IMR-90 (cell line): ENCODE results near the gene ABL1. TPM values are rescaled to one million over a fixed set of nuclear protein-coding genes. Genes with fewer than 3 reads are reported as not detected.
A peak's percentile ranks its signal among the peaks of the same experiment; 100 is the strongest.

Experiments used
- ATAC-seq: fragments of 200-7000 bp; cut with Tn5 transposase; 2 replicates; pipeline ENCODE4 v1.9.1; 2020; ENCODE audit warnings: low read depth, mild to moderate bottlenecking, moderate library complexity
- BruUV-seq: library from RNA; stranded (reverse); fragments of 400-500 nt; replicated peaks from 2 replicates; lab custom pipeline; 2021; lab: Mats Ljungman, UMichigan
- CTCF ChIA-PET: fragments of 300-600 bp; formaldehyde crosslinking; extraction: SDS; loops from one replicate; lab custom pipeline; 2021; ENCODE audit warnings: antibody characterized with exemption; lab: Yijun Ruan, JAX
- POLR2A ChIA-PET: fragments of 300-600 bp; sonication (Branson Sonifier 250); formaldehyde crosslinking; loops from one replicate; lab custom pipeline; 2022; ENCODE audit warnings: antibody characterized with exemption; ENCODE audit not compliant: unreplicated experiment; lab: Charles Lee
- DNase-seq: peaks from one replicate; pipeline ENCODE4 v3.0.0; 2013
- H2AFZ ChIP-seq: replicated peaks from 2 replicates; pipeline ENCODE3; 2013; ENCODE audit warnings: low read length, mild to moderate bottlenecking; ENCODE audit not compliant: poor library complexity
- H2AK5ac ChIP-seq: 2 replicates; pipeline ENCODE4 v1.6.1; 2013; ENCODE audit warnings: low read depth, low read length, inconsistent platforms
- H2AK9ac ChIP-seq: replicated peaks from 2 replicates; pipeline ENCODE3; 2013; ENCODE audit warnings: mild to moderate bottlenecking, low read depth, low read length, moderate library complexity; ENCODE audit not compliant: poor library complexity
- H2BK120ac ChIP-seq: 2 replicates; pipeline ENCODE4 v1.6.1; 2013; ENCODE audit warnings: low read depth, low read length, inconsistent platforms
- H2BK15ac ChIP-seq: 3 replicates; pipeline ENCODE4 v1.6.1; 2013; ENCODE audit warnings: low read depth, low read length, inconsistent platforms
- H2BK20ac ChIP-seq: 2 replicates; pipeline ENCODE4 v1.6.1; 2013; ENCODE audit warnings: low read depth, mild to moderate bottlenecking, inconsistent platforms, low read length, moderate library complexity
- H2BK5ac ChIP-seq: 2 replicates; pipeline ENCODE4 v1.6.1; 2013; ENCODE audit warnings: mild to moderate bottlenecking, low read depth, low read length, inconsistent platforms; ENCODE audit not compliant: poor library complexity, severe bottlenecking
- H3K14ac ChIP-seq: replicated peaks from 2 replicates; pipeline ENCODE4 v1.6.1; 2013; ENCODE audit warnings: low read depth, low read length, inconsistent platforms
- H3K18ac ChIP-seq: 2 replicates; pipeline ENCODE4 v1.6.1; 2013; ENCODE audit warnings: low read depth, low read length, control low read depth
- H3K23ac ChIP-seq: 2 replicates; pipeline ENCODE4 v1.6.1; 2013; ENCODE audit warnings: low read depth, low read length, inconsistent platforms
- H3K27ac ChIP-seq: 2 replicates; pipeline ENCODE4 v1.5.1; 2013; ENCODE audit warnings: mild to moderate bottlenecking, control low read depth, low read length; ENCODE audit not compliant: insufficient read depth
- H3K27me3 ChIP-seq: 2 replicates; pipeline ENCODE4 v1.6.1; 2013; ENCODE audit warnings: low read length; ENCODE audit not compliant: control insufficient read depth, insufficient read depth
- H3K36me3 ChIP-seq: 2 replicates; pipeline ENCODE4 v1.6.1; 2013; ENCODE audit warnings: low read length, mixed read lengths; ENCODE audit not compliant: control insufficient read depth, insufficient read depth
- H3K4ac ChIP-seq: 2 replicates; pipeline ENCODE4 v1.6.1; 2013; ENCODE audit warnings: low read depth, low read length, inconsistent platforms
- H3K4me1 ChIP-seq: 2 replicates; pipeline ENCODE4 v1.6.1; 2013; ENCODE audit warnings: low read length, mixed read lengths; ENCODE audit not compliant: control insufficient read depth, insufficient read depth
- H3K4me2 ChIP-seq: 2 replicates; pipeline ENCODE4 v1.6.1; 2013; ENCODE audit warnings: low read depth, mild to moderate bottlenecking, control low read depth, low read length, moderate library complexity
- H3K4me3 ChIP-seq: 2 replicates; pipeline ENCODE4 v1.5.1; 2013; ENCODE audit warnings: low read depth, mild to moderate bottlenecking, control low read depth, low read length, moderate library complexity; ENCODE audit not compliant: insufficient read depth
- H3K56ac ChIP-seq: 2 replicates; pipeline ENCODE4 v1.6.1; 2013; ENCODE audit warnings: low read length, inconsistent platforms; ENCODE audit not compliant: insufficient read depth; ENCODE audit errors: extremely low read depth
- H3K79me1 ChIP-seq, 2 experiments: 2 replicates each; pipeline ENCODE4 v1.6.1; 2013; ENCODE audit warnings: low read length in 2 of 2, inconsistent platforms in 1 of 2, low read depth in 1 of 2
- H3K9ac ChIP-seq: 2 replicates; pipeline ENCODE4 v1.6.1; 2013; ENCODE audit warnings: low read depth, low read length, control low read depth
- H3K9me1 ChIP-seq: 2 replicates; pipeline ENCODE4 v1.6.1; 2013; ENCODE audit warnings: low read length, inconsistent platforms; ENCODE audit not compliant: insufficient read depth
- H3K9me3 ChIP-seq: 2 replicates; pipeline ENCODE4 v1.6.1; 2013; ENCODE audit warnings: low read length; ENCODE audit not compliant: control insufficient read depth, insufficient read depth
- H4K20me1 ChIP-seq: 2 replicates; pipeline ENCODE4 v1.6.1; 2013; ENCODE audit warnings: low read length, inconsistent platforms; ENCODE audit not compliant: insufficient read depth
- H4K5ac ChIP-seq: 2 replicates; pipeline ENCODE4 v1.6.1; 2013; ENCODE audit warnings: mild to moderate bottlenecking, low read depth, low read length, control low read depth
- H4K8ac ChIP-seq, 2 experiments: 2 replicates each; pipeline ENCODE4 v1.6.1; 2013; ENCODE audit warnings: low read depth in 2 of 2, low read length in 2 of 2, control low read depth in 1 of 2, inconsistent platforms in 1 of 2
- H4K91ac ChIP-seq: 2 replicates; pipeline ENCODE4 v1.6.1; 2013; ENCODE audit warnings: low read depth, low read length, inconsistent platforms; ENCODE audit not compliant: insufficient read depth
- BHLHE40 ChIP-seq: fragments of 150-350 bp; IDR thresholded peaks from 2 replicates; pipeline ENCODE4 v1.6.1; 2016; ENCODE audit warnings: mild to moderate bottlenecking, low read depth, low read length
- CEBPB ChIP-seq: IDR thresholded peaks from 2 replicates; pipeline ENCODE4 v1.6.1; 2012; ENCODE audit warnings: low read depth, low read length, improper control_type of control experiment
- CHD1 ChIP-seq: IDR thresholded peaks from 2 replicates; pipeline ENCODE4 v1.6.1; 2012; ENCODE audit warnings: low read depth, low read length, improper control_type of control experiment
- CTCF ChIP-seq: conservative IDR thresholded peaks from 2 replicates; pipeline ENCODE4 v1.5.1; 2012; ENCODE audit warnings: mild to moderate bottlenecking, low read depth, low read length, improper control_type of control experiment
- ELK1 ChIP-seq: fragments of 150-350 bp; IDR thresholded peaks from 2 replicates; pipeline ENCODE4 v1.6.1; 2016; ENCODE audit warnings: low read depth, mild to moderate bottlenecking, low read length, moderate library complexity, borderline replicate concordance
- FOS ChIP-seq: fragments of 150-350 bp; IDR thresholded peaks from 2 replicates; pipeline ENCODE4 v1.6.1; 2016; ENCODE audit warnings: low read depth, low read length
- MAFK ChIP-seq: IDR thresholded peaks from 2 replicates; pipeline ENCODE4 v1.6.1; 2012; ENCODE audit warnings: low read depth, low read length, improper control_type of control experiment
- MXI1 ChIP-seq: IDR thresholded peaks from 2 replicates; pipeline ENCODE4 v1.6.1; 2012; ENCODE audit warnings: low read depth, mild to moderate bottlenecking, low read length, moderate library complexity, borderline replicate concordance
- NFE2L2 ChIP-seq: fragments of 150-350 bp; IDR thresholded peaks from 2 replicates; pipeline ENCODE4 v1.6.1; 2016; ENCODE audit warnings: low read depth, mild to moderate bottlenecking, low read length
- RCOR1 ChIP-seq: IDR thresholded peaks from 2 replicates; pipeline ENCODE4 v1.6.1; 2012; ENCODE audit warnings: mild to moderate bottlenecking, low read length, improper control_type of control experiment; ENCODE audit not compliant: insufficient replicate concordance
- RFX5 ChIP-seq: IDR thresholded peaks from 2 replicates; pipeline ENCODE4 v1.8.0; 2012; ENCODE audit warnings: low read depth, mild to moderate bottlenecking, low read length, moderate library complexity
- USF2 ChIP-seq: fragments of 150-350 bp; IDR thresholded peaks from 2 replicates; pipeline ENCODE4 v1.6.1; 2017; ENCODE audit warnings: mild to moderate bottlenecking, antibody characterized with exemption, low read length, low read depth
- WGBS, 2 experiments: methylation state at CpG; one replicate each; pipeline versions ENCODE4 v1.1.5 to v1.1.7; 2013; ENCODE audit warnings: missing lambda C conversion rate in 2 of 2; ENCODE audit not compliant: insufficient read length in 1 of 2; ENCODE audit errors: extremely low coverage in 2 of 2; 5-methylcytosine and 5-hydroxymethylcytosine counted together
- dilution Hi-C: fragments of 300-500 bp; cut with HindIII; formaldehyde crosslinking; loops from one replicate; pipeline ENCODE4 v1.14.3; 2018; ENCODE audit warnings: low sequenced_read_pairs; ENCODE audit not compliant: unreplicated experiment
- in situ Hi-C: fragments of 300-500 bp; cut with MboI; formaldehyde crosslinking; loops from 3 replicates; pipeline ENCODE4 v1.14.3; 2019; ENCODE audit warnings: low sequenced_read_pairs, inconsistent platforms, mixed read lengths
- intact Hi-C: fragments of 100-400 bp; cut with micrococcal nuclease; formaldehyde crosslinking; loops from 2 replicates; pipeline ENCODE4 v1.10.0; 2022
- polyA plus RNA-seq, 3 experiments: library from polyadenylated mRNA; depleted of rRNA; stranded (reverse); fragments of >200 nt; gene quantifications; 2 replicates each; pipeline ENCODE4 v1.2.3, GENCODE V29; 2012; ENCODE audit warnings: low replicate concordance in 1 of 3
- total RNA-seq: library from RNA; depleted of rRNA; stranded (reverse); fragments of >200 nt; gene quantifications from 2 replicates; pipeline ENCODE4 v1.2.3, GENCODE V29; 2012

ABL1 gene
- total and polyA plus RNA-seq, 2 of the 4 experiments (the other 2 are of a cell fraction): 33.7 to 49.1 TPM

GRCh38 chr9:130833031-130833990 is 1.7 kb upstream of the ABL1 start:
- Histone ChIP-seq H3K9me3 (no peaks in the 10 kb centered on the region), H3K36me3 (0 out of 2 replicates have a peak, but pooled peaks cover 2% of the 10 kb centered on the region), H3K27me3 (no peaks in the 10 kb centered on the region), H3K9ac (no peak overlapping the region), H3K4ac (peak overlapping the region; percentile 63; the same call in 1 of the 2 replicates), H3K79me1 (peaks cover 19 to 47% of the 10 kb centered on the region in 2 experiments; a peak in 3 of 4 replicates), H4K8ac (peak overlapping the region in 1 of 2 experiments; percentile 93; a peak in 2 of 4 replicates), H3K23ac (peak overlapping the region; percentile 49; the same call in 1 of the 2 replicates), H2AK5ac (peak overlapping the region; percentile 68), H2AFZ (peak overlapping the region; percentile 45), H2BK120ac (peak overlapping the region; percentile 53), H3K18ac (no peak overlapping the region), H3K14ac (peak overlapping the region; percentile 73), H2BK15ac (peak overlapping the region; percentile 53; the same call in 1 of the 3 replicates), H3K4me1 (peaks cover 11% of the 10 kb centered on the region), H3K9me1 (peaks cover 9% of the 10 kb centered on the region; the same call in 1 of the 2 replicates), H3K4me3 (no peak overlapping the region), H3K27ac (peak overlapping the region; percentile 53; the same call in 1 of the 2 replicates), H4K20me1 (peaks cover 16% of the 10 kb centered on the region), H3K56ac (no peak overlapping the region), H3K4me2 (peak overlapping the region; percentile 13; the same call in 1 of the 2 replicates), H2BK20ac (no peak overlapping the region), H2AK9ac (peak overlapping the region; percentile 75), H4K91ac (0 out of 2 replicates have a peak overlapping the region, but pooled peaks have one; percentile 45), H4K5ac (peak overlapping the region; percentile 28; the same call in 1 of the 2 replicates), H2BK5ac (peak overlapping the region; percentile 95)
- in situ Hi-C loops: loop anchor here (10.0 kb wide), 1 partner anchor 59 kb away; no protein-coding TSS in a partner anchor
- ATAC-seq (peak; percentile 2; the same call in 1 of the 2 replicates), DNase-seq (peak; percentile 78)
- intact Hi-C loops: no loop called here
- CTCF ChIA-PET: interaction anchor here (1.0 kb wide), 1 partner anchor 15 kb away, joined by 5 read pairs; no protein-coding TSS in a partner anchor
- BruUV-seq: no TSS peak
- POLR2A ChIA-PET: no interaction called here
- dilution Hi-C loops: no loop called here
- no CpG with 5 or more reads among the region's 8 CpGs for WGBS, 2 experiments
- TF ChIP-seq FOS (no peak), BHLHE40 (no peak), NFE2L2 (no peak), CHD1 (no peak), USF2 (no peak), CTCF (no peak), RFX5 (no peak), ELK1 (no peak), CEBPB (no peak), MAFK (no peak), MXI1 (no peak), RCOR1 (no peak)
